Measurements from ENCODE around the gene CRTAP. TPM values are rescaled to one million over a fixed set of nuclear protein-coding genes. Genes with fewer than 3 reads are reported as not detected.
"Not testable (repeated sequence)": the region's sequence is repeated elsewhere in the genome, so short reads cannot be mapped to it uniquely, and the experiment has no call there.

CRTAP gene
- total and polyA plus RNA-seq, 7 donors: 25.7 to 509 (median 245) TPM

DNA sequence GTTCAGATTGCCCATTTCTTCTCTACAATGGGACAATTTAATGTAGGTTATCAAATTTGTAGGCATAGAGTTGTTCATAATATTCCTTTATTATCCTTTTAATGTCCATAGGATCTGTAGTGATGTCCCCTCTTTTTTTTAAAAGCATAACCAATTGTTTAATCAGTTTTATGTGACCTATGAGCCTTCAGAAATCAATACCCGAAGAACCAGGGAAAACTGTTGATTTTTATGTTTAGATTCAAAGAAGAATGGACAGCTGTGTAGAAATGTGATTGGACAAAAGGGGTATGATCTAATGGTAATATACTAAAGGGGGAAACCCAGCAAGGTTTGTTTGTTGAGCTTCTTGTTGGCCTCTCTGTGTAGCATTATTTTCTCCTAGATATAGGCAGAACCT lies 65.3 kb downstream of the CRTAP start:
- DNase-seq: no peak
- intact Hi-C loops (cut with DNase I): no loop called here
- H3K9me3 ChIP-seq: peaks cover 0 to 2% (median 0%) of the 10 kb centered on the region in 4 donors
- H3K27ac ChIP-seq: no peak overlapping the region
- no peaks in the 10 kb centered on the region for H3K36me3 ChIP-seq
- WGBS, 2 donors: 80 to 91% methylated on average over 1 of the region's 1 CpG
- H3K4me1 ChIP-seq: no peaks in the 10 kb centered on the region
- no peak for TF ChIP-seq POLR2A (IDR thresholded peaks at IDR 0.05)
- TF ChIP-seq, protein P1, sequence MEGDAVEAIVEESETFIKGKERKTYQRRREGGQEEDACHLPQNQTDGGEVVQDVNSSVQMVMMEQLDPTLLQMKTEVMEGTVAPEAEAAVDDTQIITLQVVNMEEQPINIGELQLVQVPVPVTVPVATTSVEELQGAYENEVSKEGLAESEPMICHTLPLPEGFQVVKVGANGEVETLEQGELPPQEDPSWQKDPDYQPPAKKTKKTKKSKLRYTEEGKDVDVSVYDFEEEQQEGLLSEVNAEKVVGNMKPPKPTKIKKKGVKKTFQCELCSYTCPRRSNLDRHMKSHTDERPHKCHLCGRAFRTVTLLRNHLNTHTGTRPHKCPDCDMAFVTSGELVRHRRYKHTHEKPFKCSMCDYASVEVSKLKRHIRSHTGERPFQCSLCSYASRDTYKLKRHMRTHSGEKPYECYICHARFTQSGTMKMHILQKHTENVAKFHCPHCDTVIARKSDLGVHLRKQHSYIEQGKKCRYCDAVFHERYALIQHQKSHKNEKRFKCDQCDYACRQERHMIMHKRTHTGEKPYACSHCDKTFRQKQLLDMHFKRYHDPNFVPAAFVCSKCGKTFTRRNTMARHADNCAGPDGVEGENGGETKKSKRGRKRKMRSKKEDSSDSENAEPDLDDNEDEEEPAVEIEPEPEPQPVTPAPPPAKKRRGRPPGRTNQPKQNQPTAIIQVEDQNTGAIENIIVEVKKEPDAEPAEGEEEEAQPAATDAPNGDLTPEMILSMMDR (IDR thresholded peaks at IDR 0.05): no peak
- TF ChIP-seq EP300 (IDR thresholded peaks at IDR 0.05): no peak
- no peak for TF ChIP-seq POLR2AphosphoS5 (IDR thresholded peaks at IDR 0.05)
- H3K4me3 ChIP-seq: no peak overlapping the region
- H3K27me3 ChIP-seq: no peaks in the 10 kb centered on the region

DNA sequence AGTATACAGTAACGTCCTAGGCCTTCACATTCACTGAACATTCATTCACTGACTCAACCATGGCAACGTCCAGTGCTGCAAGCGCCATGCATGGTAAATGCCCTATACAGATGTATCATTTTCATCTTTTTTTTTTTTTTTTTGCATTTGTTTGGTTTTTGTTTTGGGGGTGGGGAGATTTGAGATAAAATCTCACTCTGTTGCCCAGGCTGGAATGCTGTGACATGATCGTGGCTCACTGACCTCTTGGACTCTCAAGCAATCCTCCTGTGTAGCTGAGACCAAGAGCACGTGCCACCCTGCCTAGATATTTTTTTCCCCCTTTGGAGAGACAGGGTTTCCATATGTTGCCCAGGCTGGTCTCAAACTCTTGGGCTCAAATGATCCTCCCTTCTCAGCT lies 67.4 kb downstream of the CRTAP start:
- no peak for DNase-seq
- no peaks in the 10 kb centered on the region for H3K27me3 ChIP-seq
- TF ChIP-seq POLR2AphosphoS5 (IDR thresholded peaks at IDR 0.05): no peak
- TF ChIP-seq POLR2A (IDR thresholded peaks at IDR 0.05): no peak
- TF ChIP-seq EP300 (IDR thresholded peaks at IDR 0.05): no peak
- TF ChIP-seq, protein P1 (IDR thresholded peaks at IDR 0.05): no peak
- H3K36me3 ChIP-seq: no peaks in the 10 kb centered on the region
- peaks cover 0 to 2% (median 0%) of the 10 kb centered on the region in 4 donors for H3K9me3 ChIP-seq
- 74 to 85% methylated on average over 5 of the region's 5 CpGs for WGBS, 2 donors
- no peaks in the 10 kb centered on the region for H3K4me1 ChIP-seq
- no peak overlapping the region for H3K27ac ChIP-seq
- intact Hi-C loops (cut with DNase I): no loop called here
- H3K4me3 ChIP-seq: no peak overlapping the region

DNA sequence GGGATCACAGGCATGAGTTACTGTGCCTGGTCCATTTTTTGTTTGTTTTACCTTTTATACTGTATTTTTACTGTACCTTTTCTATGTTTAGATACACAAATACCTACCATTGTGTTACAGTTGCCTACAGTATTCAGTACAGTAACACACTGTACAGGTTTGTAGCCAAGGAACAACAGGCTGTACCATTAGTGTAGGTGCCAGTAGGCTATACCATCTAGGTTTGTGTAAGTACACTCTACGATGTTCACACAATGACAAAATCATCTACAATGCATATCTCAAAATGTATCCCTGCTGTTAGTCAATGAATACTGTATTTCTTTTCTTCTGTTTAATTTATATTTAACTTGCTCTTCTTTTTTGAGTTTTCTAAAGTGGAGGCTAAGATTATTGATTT lies 67.8 kb downstream of the CRTAP start:
- H3K9me3 ChIP-seq; intact Hi-C loops (cut with DNase I); H3K27ac ChIP-seq; H3K4me3 ChIP-seq; H3K4me1 ChIP-seq; H3K36me3 ChIP-seq; H3K27me3 ChIP-seq; DNase-seq: not testable (repeated sequence)
- WGBS, 2 donors: 90 to 100% methylated on average over 1 of the region's 1 CpG

DNA sequence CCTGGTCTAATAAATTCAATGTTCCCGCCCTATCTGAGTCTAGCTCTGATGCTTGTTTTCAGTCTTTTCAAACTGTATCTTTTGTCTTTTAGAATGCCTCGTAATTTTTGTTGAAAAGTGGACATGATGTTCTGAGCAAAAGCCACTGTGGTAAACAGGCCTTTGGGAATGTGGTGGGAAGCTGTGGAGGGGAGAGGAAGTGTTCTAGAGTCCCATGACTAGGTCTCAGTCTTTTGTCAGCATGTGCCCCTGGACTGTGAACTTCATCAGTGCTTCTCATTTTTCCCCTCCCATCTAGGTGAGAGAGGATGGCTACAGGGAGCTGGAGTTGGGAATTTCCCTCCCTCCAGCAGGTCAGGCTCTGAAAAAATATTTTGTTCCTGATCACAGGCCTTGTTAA lies 71.0 kb downstream of the CRTAP start:
- Histone ChIP-seq H3K9me3 (no peaks in the 10 kb centered on the region), H3K27ac (no peak overlapping the region), H3K4me1 (no peaks in the 10 kb centered on the region), H3K27me3 (no peaks in the 10 kb centered on the region), H3K4me3 (no peak overlapping the region), H3K36me3 (no peaks in the 10 kb centered on the region)
- no peak for DNase-seq
- TF ChIP-seq POLR2A (IDR thresholded peaks at IDR 0.05): no peak
- TF ChIP-seq EP300 (IDR thresholded peaks at IDR 0.05): no peak
- TF ChIP-seq, protein P1 (IDR thresholded peaks at IDR 0.05): no peak
- 79 to 86% methylated on average over 2 of the region's 2 CpGs for WGBS, 2 donors
- intact Hi-C loops (cut with DNase I): no loop called here

DNA sequence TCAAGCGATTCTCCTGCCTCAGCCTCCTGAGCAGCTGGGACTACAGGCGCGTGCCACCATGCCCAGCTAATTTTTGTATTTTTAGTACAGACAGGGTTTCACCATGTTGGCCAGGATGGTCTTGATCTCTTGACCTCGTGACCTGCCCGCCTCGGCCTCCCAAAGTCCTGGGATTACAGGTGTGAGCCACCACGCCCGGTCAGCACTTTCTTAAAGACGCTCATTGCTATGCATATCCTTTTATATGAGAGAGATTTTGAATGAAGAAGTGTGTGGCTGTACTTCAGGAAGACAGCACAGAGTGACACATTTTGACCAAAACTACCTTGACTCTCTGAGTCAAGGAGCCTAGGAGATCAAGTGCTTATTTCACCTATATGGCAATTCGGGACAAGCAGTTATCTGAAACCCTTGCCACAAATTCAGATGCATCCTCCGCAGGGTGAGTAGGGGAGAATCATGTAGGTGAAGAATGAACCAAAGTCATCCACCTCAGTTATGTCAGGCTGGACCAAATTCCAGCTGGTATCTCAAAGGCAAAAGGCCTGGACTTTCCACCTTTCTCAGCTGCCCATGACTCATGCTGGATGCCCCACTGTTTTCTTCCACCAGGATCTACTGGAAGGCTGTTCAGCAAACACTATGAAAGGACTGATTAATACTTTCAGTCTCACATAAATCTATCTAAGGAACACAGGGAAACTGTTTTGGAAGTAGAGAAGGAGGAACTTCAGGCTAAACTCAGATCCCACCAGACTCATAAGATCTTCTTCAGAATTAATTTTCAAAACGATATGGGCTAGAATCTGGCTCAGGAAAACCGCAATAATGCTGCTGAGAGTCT lies 72.9 kb downstream of the CRTAP start:
- Histone ChIP-seq H3K9me3 (no peaks in the 10 kb centered on the region), H3K4me3 (no peak overlapping the region), H3K4me1 (no peaks in the 10 kb centered on the region), H3K27ac (no peak overlapping the region), H3K36me3 (no peaks in the 10 kb centered on the region), H3K27me3 (no peaks in the 10 kb centered on the region)
- WGBS, 2 donors: 89 to 93% methylated on average over 13 of the region's 13 CpGs
- no peak for DNase-seq
- intact Hi-C loops (cut with DNase I): no loop called here
- TF ChIP-seq, protein P1 (IDR thresholded peaks at IDR 0.05): no peak
- TF ChIP-seq POLR2A (IDR thresholded peaks at IDR 0.05) (no peak), EP300 (IDR thresholded peaks at IDR 0.05) (no peak), POLR2AphosphoS5 (IDR thresholded peaks at IDR 0.05) (no peak)

Data from sigmoid colon (tissue), 7 donors.